Panc1 (cell line): Measurements from ENCODE around the gene EIF4EBP2. TPM values are rescaled to one million over a fixed set of nuclear protein-coding genes. Genes with fewer than 3 reads are reported as not detected.

Experiments used
- ATAC-seq: fragments of 200-7000 bp; cut with Tn5 transposase; 2 replicates; pipeline ENCODE4 v1.9.1; 2020; ENCODE audit warnings: mild to moderate bottlenecking, moderate library complexity
- BruUV-seq: library from RNA; stranded (reverse); fragments of 400-500 nt; replicated peaks from 2 replicates; lab custom pipeline; 2021; lab: Mats Ljungman, UMichigan
- CTCF ChIA-PET: fragments of 300-600 bp; sonication (Branson Sonifier 250); formaldehyde crosslinking; loops from one replicate; lab custom pipeline; 2022; ENCODE audit warnings: antibody characterized with exemption; lab: Charles Lee
- POLR2A ChIA-PET: fragments of 300-600 bp; sonication (Branson Sonifier 250); formaldehyde crosslinking; loops from one replicate; lab custom pipeline; 2022; ENCODE audit warnings: antibody characterized with exemption; lab: Charles Lee
- DNase-seq: peaks from one replicate; pipeline ENCODE4 v3.0.0-alpha.2; 2010; ENCODE audit warnings: low read depth, low spot score
- H3K27ac ChIP-seq: 2 replicates; pipeline ENCODE4 v1.5.1; 2011; ENCODE audit warnings: mild to moderate bottlenecking, low read length, inconsistent platforms
- H3K27me3 ChIP-seq: fragments of 200-500 bp; sonication (Bioruptor generic); 2 replicates; pipeline ENCODE4 v1.6.0; 2014; ENCODE audit warnings: low read length, inconsistent platforms; ENCODE audit not compliant: control insufficient read depth, insufficient read depth
- H3K36me3 ChIP-seq: fragments of 200-500 bp; sonication (Bioruptor generic); 2 replicates; pipeline ENCODE4 v1.5.1; 2014; ENCODE audit warnings: inconsistent platforms, mild to moderate bottlenecking, low read length, moderate library complexity; ENCODE audit not compliant: control insufficient read depth, insufficient read depth
- H3K4me1 ChIP-seq: 2 replicates; pipeline ENCODE4 v1.5.1; 2011; ENCODE audit warnings: inconsistent platforms, mild to moderate bottlenecking, low read length, moderate library complexity; ENCODE audit not compliant: control insufficient read depth, insufficient read depth
- H3K4me3 ChIP-seq, 2 experiments: 2 replicates each; pipeline ENCODE4 v1.5.1; 2011 to 2012; ENCODE audit warnings: low read depth in 2 of 2, low read length in 2 of 2, mild to moderate bottlenecking in 2 of 2, inconsistent platforms in 1 of 2, moderate library complexity in 1 of 2
- H3K9me3 ChIP-seq: fragments of 200-500 bp; sonication (Bioruptor generic); 2 replicates; pipeline ENCODE4 v1.5.1; 2014; ENCODE audit warnings: low read depth, mild to moderate bottlenecking, inconsistent platforms, low read length, moderate library complexity; ENCODE audit not compliant: control insufficient read depth, insufficient read depth
- CTCF ChIP-seq: fragments of 450-650 bp; IDR thresholded peaks from 2 replicates; pipeline ENCODE4 v1.5.1; 2017; ENCODE audit warnings: mild to moderate bottlenecking
- POLR2AphosphoS5 ChIP-seq: IDR thresholded peaks from 2 replicates; pipeline ENCODE4 v1.6.1; 2012; ENCODE audit warnings: mild to moderate bottlenecking, low read depth, low read length, moderate library complexity
- REST ChIP-seq, 2 experiments: IDR thresholded peaks; 2 replicates each; pipeline ENCODE4 v1.6.1; 2011 to 2012; ENCODE audit warnings: low read depth in 2 of 2, control low read depth in 1 of 2, low read length in 1 of 2, mild to moderate bottlenecking in 1 of 2, moderate library complexity in 1 of 2; ENCODE audit not compliant: insufficient read depth in 1 of 2
- SIN3A ChIP-seq: IDR thresholded peaks from 2 replicates; pipeline ENCODE4 v1.6.1; 2012; ENCODE audit warnings: low read depth, mild to moderate bottlenecking, low read length, moderate library complexity, borderline replicate concordance; ENCODE audit not compliant: insufficient read depth
- TCF7L2 ChIP-seq: IDR thresholded peaks from 2 replicates; pipeline ENCODE4 v1.6.1; 2011; ENCODE audit warnings: mild to moderate bottlenecking, low read depth, low read length, inconsistent platforms
- in situ Hi-C: cut with HindIII; loops from 2 replicates; pipeline ENCODE4 v1.10.0; 2016; ENCODE audit warnings: low sequenced_read_pairs, low pct_unique_long_range_greater_than_20kb
- intact Hi-C: fragments of 100-400 bp; cut with micrococcal nuclease; formaldehyde crosslinking; loops from one replicate; pipeline ENCODE4 v1.10.0; 2022; ENCODE audit not compliant: unreplicated experiment
- total RNA-seq: library from RNA; stranded (reverse); gene quantifications from one replicate; pipeline ENCODE4 v1.2.1, GENCODE V29; 2021; ENCODE audit not compliant: unreplicated experiment

Gene EIF4EBP2
- total RNA-seq, 1 experiment from 2014 or later: 48.2 TPM

- Histone ChIP-seq H3K27me3 (no peaks in the 10 kb centered on the region), H3K27ac (no peak overlapping the region), H3K36me3 (no peaks in the 10 kb centered on the region), H3K9me3 (no peaks in the 10 kb centered on the region), H3K4me1 (peaks cover 19% of the 10 kb centered on the region), H3K4me3 (peak overlapping the region in 1 of 2 experiments; percentile 39; a peak in 2 of 4 replicates)
- ATAC-seq: no peak; the same call in 1 of the 2 replicates
- ChIA-PET CTCF (interaction anchor here (0.6 to 5.0 kb wide), 13 partner anchors 9 to 394 kb away, joined by 3 to 99 read pairs (median 6); partner anchors contain the start of genes PPA1 and TYSND1), POLR2A (no interaction called here)
- intact Hi-C loops (loop anchor here (2.0 kb wide), 1 partner anchor 142 kb away; no protein-coding TSS in a partner anchor), in situ Hi-C loops (no loop called here)
- TF ChIP-seq CTCF (no peak), SIN3A (no peak), POLR2AphosphoS5 (no peak), REST (IDR thresholded peaks at IDR 0.05; ENCODE audit: insufficient read depth in 1 of 2, low read depth in 2 of 2, low read length in 1 of 2) (peak in 1 of 2 experiments; percentile 58; a peak in 1 of 4 replicates), TCF7L2 (no peak)
- DNase-seq: no peak
- BruUV-seq: no TSS peak
Measured at GRCh38 chr10:70364772-70365091, 39.2 kb upstream of the EIF4EBP2 start.

GRCh38 chr10:70367195-70367796 is 36.6 kb upstream of the EIF4EBP2 start:
- POLR2A ChIA-PET: interaction anchor here (0.6 kb wide), 1 partner anchor 976 kb away, joined by 9 read pairs; no protein-coding TSS in a partner anchor
- ATAC-seq: no peak
- in situ Hi-C loops: no loop called here

More at GRCh38 chr10:70367195-70367796, 36.6 kb upstream of the EIF4EBP2 start:
- CTCF ChIA-PET: interaction anchor here (0.7 to 5.0 kb wide), 4 partner anchors 12 to 145 kb away, joined by 4 to 99 read pairs (median 6); no protein-coding TSS in a partner anchor
- Histone ChIP-seq H3K27me3 (no peaks in the 10 kb centered on the region), H3K27ac (0 out of 2 replicates have a peak overlapping the region, but pooled peaks have one; percentile 1), H3K36me3 (no peaks in the 10 kb centered on the region), H3K9me3 (no peaks in the 10 kb centered on the region), H3K4me3 (peak overlapping the region in 1 of 2 experiments; percentile 23; a peak in 1 of 4 replicates), H3K4me1 (peaks cover 19% of the 10 kb centered on the region)
- intact Hi-C loops: no loop called here
- no peak for DNase-seq
- TF ChIP-seq CTCF: no peak
- TF ChIP-seq TCF7L2: no peak
- TF ChIP-seq REST (IDR thresholded peaks at IDR 0.05; ENCODE audit: insufficient read depth in 1 of 2, low read depth in 2 of 2, low read length in 1 of 2): no peak
- no peak for TF ChIP-seq POLR2AphosphoS5
- no peak for TF ChIP-seq SIN3A
- BruUV-seq: no TSS peak
